ENCODE results near the gene KY. TPM values are rescaled to one million over a fixed set of nuclear protein-coding genes. Genes with fewer than 3 reads are reported as not detected.

The KY gene
- total and polyA plus RNA-seq, 2 experiments from 2014 or later = not detected

DNA sequence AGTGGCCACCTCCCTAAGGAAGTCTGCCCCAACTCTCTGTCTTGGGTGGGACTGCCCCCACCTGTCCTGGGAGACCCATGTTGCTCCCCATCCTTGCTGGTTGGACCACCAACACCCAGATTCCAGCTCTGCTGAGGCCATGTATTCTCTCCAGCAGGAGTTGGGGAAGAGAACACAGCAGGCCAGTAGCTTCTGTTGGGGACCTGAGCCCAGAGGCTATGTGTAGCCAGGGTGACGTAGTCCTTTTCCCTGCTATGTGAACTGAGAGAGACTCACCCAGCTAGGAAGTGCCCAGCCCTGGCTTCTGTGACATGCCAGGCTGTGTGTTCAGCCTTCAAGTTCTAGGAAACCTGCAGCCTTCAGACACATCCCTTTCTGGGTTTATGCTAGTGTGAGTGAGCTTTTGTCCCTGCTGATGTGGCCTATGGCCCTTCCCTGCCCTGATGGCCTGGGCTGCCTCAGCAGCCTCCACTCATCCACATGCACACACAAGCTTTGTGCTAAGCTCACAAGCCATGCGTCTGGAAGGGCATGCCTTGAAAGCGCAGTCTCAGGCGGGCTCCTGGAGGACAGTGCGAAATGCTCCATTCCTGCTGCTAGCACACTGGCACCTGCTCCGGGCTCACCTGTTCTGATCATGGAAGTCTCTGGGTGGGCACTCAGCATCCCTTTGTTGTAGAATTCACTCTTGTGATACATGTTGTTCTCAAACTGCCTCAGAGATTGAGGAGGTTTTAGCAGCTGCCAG, 42.6 kb downstream of the KY start:
- H3K27me3 ChIP-seq (ENCODE audit: insufficient read depth) = no peaks in the 10 kb centered on the region
- ATAC-seq = no peak
- H3K27ac ChIP-seq (ENCODE audit: low read depth) = no peak overlapping the region
- no peak overlapping the region for H2AFZ ChIP-seq
- no peak for TF ChIP-seq JUNB (IDR thresholded peaks at IDR 0.05; ENCODE audit: unreplicated experiment)
- no peak for TF ChIP-seq EZH2phosphoT487 (IDR thresholded peaks at IDR 0.05; ENCODE audit: unreplicated experiment)
- TF ChIP-seq CTCF (conservative IDR thresholded peaks at IDR 0.05; ENCODE audit: low read depth in 2 of 2) = no peak
- TF ChIP-seq NANOG (IDR thresholded peaks at IDR 0.05; ENCODE audit: borderline replicate concordance) = no peak
- no peak for TF ChIP-seq ZNF462 (CRISPR knock-in tag; IDR thresholded peaks at IDR 0.05)
- TF ChIP-seq ZNF114 (CRISPR knock-in tag; IDR thresholded peaks at IDR 0.05) = no peak
- TF ChIP-seq EZH2 (IDR thresholded peaks at IDR 0.05; ENCODE audit: low read depth, unreplicated experiment) = no peak
- TF ChIP-seq CREB1 (CRISPR knock-in tag; IDR thresholded peaks at IDR 0.05; ENCODE audit: low read depth) = no peak
- no peaks in the 10 kb centered on the region for H3K9me2 ChIP-seq (ENCODE audit: insufficient read depth)
- H3K79me2 ChIP-seq (replicated peaks; ENCODE audit: insufficient read depth) = no peaks in the 10 kb centered on the region
- no peaks in the 10 kb centered on the region for H3F3A ChIP-seq (replicated peaks; ENCODE audit: low read depth)
- Mint-ChIP-seq H3K27ac (no peak overlapping the region), H3K4me3 (no peak overlapping the region), H3K4me1 (no peaks in the 10 kb centered on the region), H3K36me3 (ENCODE audit: low read depth) (no peaks in the 10 kb centered on the region; the same call in 2 of the 3 replicates), H3K9me3 (no peaks in the 10 kb centered on the region), H3K27me3 (ENCODE audit: insufficient read depth, low read depth, poor library complexity) (peaks cover 8% of the 10 kb centered on the region)
- no peak for DNase-seq (ENCODE audit: low spot score)
- H3K36me3 ChIP-seq (ENCODE audit: insufficient read depth) = no peaks in the 10 kb centered on the region
- no peaks in the 10 kb centered on the region for H3K4me1 ChIP-seq (ENCODE audit: insufficient read depth)
- H3K4me3 ChIP-seq = no peak overlapping the region
- H4K20me1 ChIP-seq (replicated peaks; ENCODE audit: insufficient read depth) = no peaks in the 10 kb centered on the region
- H3K4me2 ChIP-seq = no peak overlapping the region

Measured in GM23338 (cell line).